Activated CD8-positive, alpha-beta T cell treated with anti-CD3 and anti-CD28 coated beads for 36 hours (primary cell): Measurements from ENCODE around the gene FAM98A. TPM values are rescaled to one million over a fixed set of nuclear protein-coding genes. Genes with fewer than 3 reads are reported as not detected.

ENCODE experiments used
- ATAC-seq: fragments of 200-7000 bp; cut with Tn5 transposase; one replicate; pipeline ENCODE4 v1.10.0; 2021; ENCODE audit warnings: mild to moderate bottlenecking, moderate library complexity
- CTCF ChIA-PET: fragments of 350-600 bp; sonication (Branson Sonifier 250); formaldehyde crosslinking; loops from one replicate; lab custom pipeline; 2021; ENCODE audit warnings: antibody characterized with exemption; lab: Charles Lee
- POLR2A ChIA-PET: fragments of 350-600 bp; sonication (Branson Sonifier 250); formaldehyde crosslinking; loops from one replicate; lab custom pipeline; 2021; ENCODE audit warnings: antibody characterized with exemption; lab: Charles Lee
- DNase-seq: peaks from one replicate; pipeline ENCODE4 v3.0.0-alpha.2; 2020
- H3K27ac Mint-ChIP-seq: one replicate; pipeline ENCODE4 v1.8.0; 2021; ENCODE audit warnings: mild to moderate bottlenecking, mixed read lengths
- H3K27me3 Mint-ChIP-seq: one replicate; pipeline ENCODE4 v1.8.0; 2021; ENCODE audit warnings: mixed read lengths
- H3K36me3 Mint-ChIP-seq: one replicate; pipeline ENCODE4 v1.8.0; 2021; ENCODE audit warnings: low read depth, mixed read lengths
- H3K4me1 Mint-ChIP-seq: one replicate; pipeline ENCODE4 v1.8.0; 2021; ENCODE audit warnings: low read depth, mixed read lengths
- H3K4me3 Mint-ChIP-seq: one replicate; pipeline ENCODE4 v1.8.0; 2021; ENCODE audit warnings: mild to moderate bottlenecking, moderate library complexity, mixed read lengths
- H3K9me3 Mint-ChIP-seq: one replicate; pipeline ENCODE4 v1.8.0; 2021; ENCODE audit warnings: mixed read lengths
- intact Hi-C: fragments of 100-400 bp; cut with micrococcal nuclease; formaldehyde crosslinking; loops from one replicate; pipeline ENCODE4 v1.10.0; 2022
- total RNA-seq, 2 experiments: library from RNA; stranded (reverse); gene quantifications; one replicate each; pipeline ENCODE4 v1.2.3, GENCODE V29; 2021
- TF ChIP-seq, protein P1 (sequence below): fragments of 200-600 bp; IDR thresholded peaks from one replicate; pipeline ENCODE4 v1.8.0; 2022; ENCODE audit warnings: antibody characterized with exemption, mild to moderate bottlenecking

FAM98A gene
- total RNA-seq, 2 experiments from 2014 or later, result 52.3 to 63.0 TPM

DNA sequence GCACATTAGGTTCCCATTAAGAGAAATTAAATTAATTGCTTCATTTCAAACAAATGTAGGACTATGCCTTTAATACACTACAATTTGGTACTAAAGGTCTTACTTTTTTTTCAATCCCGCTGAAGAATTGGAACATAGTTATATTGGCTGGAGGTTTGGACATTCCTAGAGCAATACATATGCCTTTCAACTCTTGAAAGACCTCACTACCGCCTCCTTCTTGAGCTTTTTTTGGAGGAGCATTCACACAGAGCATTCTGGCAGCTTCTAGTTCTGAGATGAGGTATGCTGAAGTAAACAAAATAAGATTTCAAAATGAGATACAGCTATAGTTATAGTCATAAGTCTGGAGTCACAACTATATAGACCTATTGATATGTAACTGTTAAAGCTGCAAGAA is 10.9 kb downstream of the FAM98A start:
- TF ChIP-seq, protein P1, sequence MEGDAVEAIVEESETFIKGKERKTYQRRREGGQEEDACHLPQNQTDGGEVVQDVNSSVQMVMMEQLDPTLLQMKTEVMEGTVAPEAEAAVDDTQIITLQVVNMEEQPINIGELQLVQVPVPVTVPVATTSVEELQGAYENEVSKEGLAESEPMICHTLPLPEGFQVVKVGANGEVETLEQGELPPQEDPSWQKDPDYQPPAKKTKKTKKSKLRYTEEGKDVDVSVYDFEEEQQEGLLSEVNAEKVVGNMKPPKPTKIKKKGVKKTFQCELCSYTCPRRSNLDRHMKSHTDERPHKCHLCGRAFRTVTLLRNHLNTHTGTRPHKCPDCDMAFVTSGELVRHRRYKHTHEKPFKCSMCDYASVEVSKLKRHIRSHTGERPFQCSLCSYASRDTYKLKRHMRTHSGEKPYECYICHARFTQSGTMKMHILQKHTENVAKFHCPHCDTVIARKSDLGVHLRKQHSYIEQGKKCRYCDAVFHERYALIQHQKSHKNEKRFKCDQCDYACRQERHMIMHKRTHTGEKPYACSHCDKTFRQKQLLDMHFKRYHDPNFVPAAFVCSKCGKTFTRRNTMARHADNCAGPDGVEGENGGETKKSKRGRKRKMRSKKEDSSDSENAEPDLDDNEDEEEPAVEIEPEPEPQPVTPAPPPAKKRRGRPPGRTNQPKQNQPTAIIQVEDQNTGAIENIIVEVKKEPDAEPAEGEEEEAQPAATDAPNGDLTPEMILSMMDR, result no peak
- Mint-ChIP-seq H3K27ac (no peak overlapping the region), H3K9me3 (no peaks in the 10 kb centered on the region), H3K4me3 (no peak overlapping the region), H3K4me1 (peaks cover 5% of the 10 kb centered on the region), H3K27me3 (no peaks in the 10 kb centered on the region), H3K36me3 (peaks cover 33% of the 10 kb centered on the region)
- ChIA-PET POLR2A (interaction anchor here (0.7 to 0.9 kb wide), 2 partner anchors 11 to 186 kb away, joined by 3 to 6 read pairs; partner anchors contain the start of gene FAM98A), CTCF (no interaction called here)
- intact Hi-C loops, result loop anchor here (10.0 kb wide), 1 partner anchor 173 kb away; no protein-coding TSS in a partner anchor
- ATAC-seq, result no peak
- DNase-seq, result no peak

DNA sequence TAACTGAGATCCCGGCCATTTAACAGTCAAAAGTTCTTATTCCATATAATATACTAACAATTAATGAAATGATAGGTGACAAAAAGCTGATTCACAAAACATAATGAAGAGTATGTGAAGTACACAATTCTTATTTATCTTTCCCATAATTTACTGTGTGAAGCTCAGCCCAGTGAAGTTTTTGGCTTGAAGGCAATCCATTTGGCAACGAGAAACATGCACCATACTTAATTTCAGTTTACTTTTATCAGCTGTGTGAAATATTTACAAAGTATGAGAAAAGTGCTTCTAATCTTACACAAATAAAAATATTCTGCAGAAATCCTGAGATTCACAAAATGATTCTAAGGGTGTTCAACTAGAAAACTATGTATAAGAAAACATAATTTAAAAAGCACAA is 12.3 kb downstream of the FAM98A start:
- no peak for ATAC-seq
- Mint-ChIP-seq H3K9me3 (no peaks in the 10 kb centered on the region), H3K4me1 (peaks cover 5% of the 10 kb centered on the region), H3K27me3 (no peaks in the 10 kb centered on the region), H3K27ac (no peak overlapping the region), H3K4me3 (no peak overlapping the region), H3K36me3 (peaks cover 31% of the 10 kb centered on the region)
- DNase-seq, result no peak
- TF ChIP-seq, protein P1, result no peak
- intact Hi-C loops, result loop anchor here (10.0 kb wide), 1 partner anchor 172 kb away; no protein-coding TSS in a partner anchor
- ChIA-PET CTCF (interaction anchor here (1.4 to 2.0 kb wide), 2 partner anchors 111 to 173 kb away, joined by 5 to 6 read pairs; no protein-coding TSS in a partner anchor), POLR2A (no interaction called here)

DNA sequence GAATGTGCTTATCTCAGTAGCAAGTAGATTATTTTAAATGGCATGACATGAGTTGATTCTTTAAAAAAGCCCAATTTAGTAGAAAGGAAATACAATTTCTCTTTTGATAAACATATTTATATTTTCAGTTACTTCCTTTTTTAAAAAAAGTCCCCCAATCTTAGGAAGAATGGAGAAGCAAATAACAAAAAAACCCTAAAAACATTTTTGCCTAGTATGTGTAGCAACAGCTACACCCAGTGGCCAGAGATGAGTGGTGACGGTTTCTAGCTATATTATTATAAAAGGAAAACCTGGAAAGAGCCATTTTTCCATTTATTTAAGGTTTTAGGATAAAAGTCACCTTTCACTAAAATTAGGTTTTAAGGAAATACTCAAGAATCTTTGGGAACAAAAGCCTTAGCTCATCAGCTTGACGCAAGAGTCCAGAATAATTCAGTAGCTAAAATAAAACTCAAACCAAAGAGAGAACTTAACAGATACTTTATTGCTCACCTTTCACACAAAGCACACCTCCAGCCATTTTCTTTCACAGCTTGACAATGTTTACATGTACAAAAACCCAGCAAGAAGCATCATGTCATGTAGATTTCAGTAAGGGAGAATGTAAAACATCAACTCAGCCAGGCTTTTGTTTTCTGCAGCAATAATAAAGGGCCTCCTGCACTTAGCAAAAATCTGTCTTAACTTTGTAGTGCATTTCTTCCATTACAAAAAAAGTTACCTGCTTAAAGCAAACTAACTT is 15.7 kb downstream of the FAM98A start:
- peaks cover 22% of the 10 kb centered on the region for H3K36me3 Mint-ChIP-seq

DNA sequence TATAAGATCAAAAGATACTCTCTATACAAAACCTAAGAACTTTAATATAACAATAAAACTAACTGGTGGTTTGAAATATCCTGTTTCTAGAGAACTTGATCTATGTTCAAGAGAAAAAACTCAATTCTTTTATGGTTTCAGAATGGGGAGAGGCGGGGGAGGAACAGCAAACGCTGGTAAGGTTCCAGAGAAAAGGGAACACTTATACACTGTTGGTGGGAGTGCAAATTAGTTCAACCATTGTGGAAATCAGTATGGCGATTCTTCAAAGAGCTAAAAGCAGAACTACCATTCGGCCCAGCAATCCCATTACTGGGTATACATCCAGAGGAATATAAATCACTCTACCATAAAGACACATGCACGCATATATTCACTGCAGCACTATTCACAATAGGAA is 17.2 kb downstream of the FAM98A start:
- no peak overlapping the region for H3K4me3 Mint-ChIP-seq
- ChIA-PET POLR2A (no interaction called here), CTCF (interaction anchor here (1.0 to 3.3 kb wide), 5 partner anchors 9 to 809 kb away, joined by 3 to 24 read pairs (median 7); no protein-coding TSS in a partner anchor)
- H3K36me3 Mint-ChIP-seq, result peaks cover 22% of the 10 kb centered on the region
- ATAC-seq (no peak), DNase-seq (no peak)
- no peak overlapping the region for H3K27ac Mint-ChIP-seq
- intact Hi-C loops, result loop anchor here (1.0 to 10.0 kb wide), 2 partner anchors 107 to 167 kb away; no protein-coding TSS in a partner anchor
- no peaks in the 10 kb centered on the region for H3K9me3 Mint-ChIP-seq
- peaks cover 7% of the 10 kb centered on the region for H3K4me1 Mint-ChIP-seq
- TF ChIP-seq, protein P1, result no peak
- no peaks in the 10 kb centered on the region for H3K27me3 Mint-ChIP-seq

More for the DNA sequence above, 15.7 kb downstream of the FAM98A start:
- CTCF ChIA-PET, result interaction anchor here (0.6 to 3.3 kb wide), 26 partner anchors 9 to 811 kb away, joined by 3 to 24 read pairs (median 4); partner anchors contain the start of genes FAM98A and RASGRP3
- intact Hi-C loops, result loop anchor here (10.0 kb wide), 1 partner anchor 169 kb away; no protein-coding TSS in a partner anchor
- Mint-ChIP-seq H3K4me1 (peaks cover 7% of the 10 kb centered on the region), H3K27me3 (no peaks in the 10 kb centered on the region), H3K27ac (peak overlapping the region; percentile 32), H3K9me3 (no peaks in the 10 kb centered on the region), H3K4me3 (no peak overlapping the region)
- DNase-seq (peak; percentile 30), ATAC-seq (no peak)
- POLR2A ChIA-PET, result interaction anchor here (1.3 kb wide), 1 partner anchor 16 kb away, joined by 3 read pairs; the partner anchor contains the start of gene FAM98A
- TF ChIP-seq, protein P1, result peak; percentile 92
